ENCODE results near the gene AHDC1. TPM values are rescaled to one million over a fixed set of nuclear protein-coding genes. Genes with fewer than 3 reads are reported as not detected.

The AHDC1 gene
- total RNA-seq, 1 donor from 2014 or later = 10.8 TPM

- DNase-seq (ENCODE audit: low spot score) = no peak
Measured at GRCh38 chr1:27584453-27584852, 19.5 kb downstream of the AHDC1 start.

- DNase-seq (ENCODE audit: low spot score) = no peak
Measured at GRCh38 chr1:27583479-27583878, 20.5 kb downstream of the AHDC1 start.

GRCh38 chr1:27581823-27582243 lies 22.1 kb downstream of the AHDC1 start:
- DNase-seq (ENCODE audit: low spot score) = no peak

GRCh38 chr1:27577504-27578188 lies 26.3 kb downstream of the AHDC1 start:
- DNase-seq (ENCODE audit: low spot score) = no peak

GRCh38 chr1:27576806-27577227 lies 27.1 kb downstream of the AHDC1 start:
- no peak for DNase-seq (ENCODE audit: low spot score)

- DNase-seq (ENCODE audit: low spot score) = no peak
Measured at GRCh38 chr1:27575840-27576331, 28.1 kb downstream of the AHDC1 start.

GRCh38 chr1:27574871-27575831 lies 28.8 kb downstream of the AHDC1 start:
- DNase-seq (ENCODE audit: low spot score) = peak; percentile 88

- DNase-seq (ENCODE audit: low spot score) = no peak
Measured at GRCh38 chr1:27574001-27574781, 29.8 kb downstream of the AHDC1 start.

GRCh38 chr1:27572679-27573426 lies 31.1 kb downstream of the AHDC1 start:
- no peak for DNase-seq (ENCODE audit: low spot score)

GRCh38 chr1:27572019-27572678 lies 31.8 kb downstream of the AHDC1 start:
- DNase-seq (ENCODE audit: low spot score) = no peak

GRCh38 chr1:27571439-27572018 lies 32.4 kb downstream of the AHDC1 start:
- DNase-seq (ENCODE audit: low spot score) = no peak

GRCh38 chr1:27570784-27571183 lies 33.2 kb downstream of the AHDC1 start:
- no peak for DNase-seq (ENCODE audit: low spot score)

GRCh38 chr1:27570356-27570755 lies 33.6 kb downstream of the AHDC1 start:
- DNase-seq (ENCODE audit: low spot score) = peak; percentile 22

GRCh38 chr1:27569506-27570291 lies 34.2 kb downstream of the AHDC1 start:
- DNase-seq (ENCODE audit: low spot score) = no peak

GRCh38 chr1:27569088-27569460 lies 34.9 kb downstream of the AHDC1 start:
- no peak for DNase-seq (ENCODE audit: low spot score)

GRCh38 chr1:27568300-27569087 lies 35.5 kb downstream of the AHDC1 start:
- peak; percentile 96 for DNase-seq (ENCODE audit: low spot score)

GRCh38 chr1:27567971-27568299 lies 36.0 kb downstream of the AHDC1 start:
- DNase-seq (ENCODE audit: low spot score) = peak; percentile 12

GRCh38 chr1:27567146-27567526 lies 36.8 kb downstream of the AHDC1 start:
- DNase-seq (ENCODE audit: low spot score) = peak; percentile 44
